Measurements from ENCODE around the gene TSHZ3.

The TSHZ3 gene

GRCh38 chr19:31313291-31314030, 35.8 kb downstream of the TSHZ3 start:
- DNase-seq (ENCODE audit: low read depth in 2 of 2): no peak

- DNase-seq (ENCODE audit: low read depth in 2 of 2): no peak
These were observed 36.5 kb downstream of the TSHZ3 start for GRCh38 chr19:31312677-31313244.

- peak; percentile 2 to 21 for DNase-seq (ENCODE audit: low read depth in 2 of 2)
These were observed 37.1 kb downstream of the TSHZ3 start for GRCh38 chr19:31312009-31312676.

GRCh38 chr19:31310432-31311133, 38.7 kb downstream of the TSHZ3 start:
- no peak for DNase-seq (ENCODE audit: low read depth in 2 of 2)

GRCh38 chr19:31308781-31309180, 40.5 kb downstream of the TSHZ3 start:
- no peak for DNase-seq (ENCODE audit: low read depth in 2 of 2)

- DNase-seq (ENCODE audit: low read depth in 2 of 2): no peak
These were observed 42.1 kb downstream of the TSHZ3 start for GRCh38 chr19:31307071-31307669.

- DNase-seq (ENCODE audit: low read depth in 2 of 2): no peak
These were observed 43.1 kb downstream of the TSHZ3 start for GRCh38 chr19:31306006-31306753.

- no peak for DNase-seq (ENCODE audit: low read depth in 2 of 2)
These were observed 44.4 kb downstream of the TSHZ3 start for GRCh38 chr19:31304831-31305312.

GRCh38 chr19:31303262-31303815, 45.9 kb downstream of the TSHZ3 start:
- no peak for DNase-seq (ENCODE audit: low read depth in 2 of 2)

- no peak for DNase-seq (ENCODE audit: low read depth in 2 of 2)
These were observed 47.8 kb downstream of the TSHZ3 start for GRCh38 chr19:31301306-31301980.

GRCh38 chr19:31300422-31300821, 48.8 kb downstream of the TSHZ3 start:
- no peak for DNase-seq (ENCODE audit: low read depth in 2 of 2)

- no peak for DNase-seq (ENCODE audit: low read depth in 2 of 2)
These were observed 49.6 kb downstream of the TSHZ3 start for GRCh38 chr19:31299665-31300064.

GRCh38 chr19:31297991-31298390, 51.2 kb downstream of the TSHZ3 start:
- DNase-seq (ENCODE audit: low read depth in 2 of 2): no peak

GRCh38 chr19:31296741-31297390, 52.4 kb downstream of the TSHZ3 start:
- DNase-seq (ENCODE audit: low read depth in 2 of 2): no peak

GRCh38 chr19:31294189-31294588, 55.0 kb downstream of the TSHZ3 start:
- no peak for DNase-seq (ENCODE audit: low read depth in 2 of 2)

- no peak for DNase-seq (ENCODE audit: low read depth in 2 of 2)
These were observed 56.5 kb downstream of the TSHZ3 start for GRCh38 chr19:31292639-31293185.

- no peak for DNase-seq (ENCODE audit: low read depth in 2 of 2)
These were observed 58.2 kb downstream of the TSHZ3 start for GRCh38 chr19:31290931-31291590.

- no peak for DNase-seq (ENCODE audit: low read depth in 2 of 2)
These were observed 59.3 kb downstream of the TSHZ3 start for GRCh38 chr19:31289976-31290375.

- no peak for DNase-seq (ENCODE audit: low read depth in 2 of 2)
These were observed 59.8 kb downstream of the TSHZ3 start for GRCh38 chr19:31289381-31289880.

All from stimulated activated CD8-positive, alpha-beta memory T cell treated with anti-CD3 and anti-CD28 coated beads, Interleukin-2, amount 100 ng/mL, for 48 hours (primary cell).